HG02885 (cell line): Measurements from ENCODE around the gene MYO1D.
"Not testable (repeated sequence)": the region's sequence is repeated elsewhere in the genome, so short reads cannot be mapped to it uniquely, and the experiment has no call there.

Experiments used
- ATAC-seq: cut with Tn5 transposase; IDR thresholded peaks from one replicate; pipeline ENCODE4 v1.9.1; 2021; ENCODE audit warnings: mild to moderate bottlenecking; ENCODE audit not compliant: unreplicated experiment, poor library complexity

Gene MYO1D

GRCh38 chr17:32742681-32743538 lies 134.0 kb downstream of the MYO1D start:
- ATAC-seq: no peak

- no peak for ATAC-seq
Measured at GRCh38 chr17:32741381-32741780, 135.5 kb downstream of the MYO1D start.

DNA sequence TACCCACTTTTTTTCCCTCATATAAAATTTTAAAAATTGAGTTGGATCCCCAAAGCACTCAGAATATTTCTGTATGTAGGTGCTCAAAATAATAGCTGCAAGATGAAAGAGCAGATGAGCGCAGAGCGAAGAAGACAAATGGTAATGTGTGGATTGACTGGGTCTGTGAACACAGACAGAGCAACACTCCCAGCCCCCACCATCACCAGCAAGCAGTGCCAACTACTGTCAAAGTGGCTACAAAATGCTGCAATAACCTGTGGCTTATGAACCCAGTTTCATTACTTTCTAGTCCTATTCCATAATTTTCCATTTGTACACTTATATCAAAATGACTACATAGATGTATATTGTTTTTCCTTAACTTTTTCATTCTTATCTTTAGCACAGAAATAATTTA lies 137.2 kb downstream of the MYO1D start:
- ATAC-seq: no peak

DNA sequence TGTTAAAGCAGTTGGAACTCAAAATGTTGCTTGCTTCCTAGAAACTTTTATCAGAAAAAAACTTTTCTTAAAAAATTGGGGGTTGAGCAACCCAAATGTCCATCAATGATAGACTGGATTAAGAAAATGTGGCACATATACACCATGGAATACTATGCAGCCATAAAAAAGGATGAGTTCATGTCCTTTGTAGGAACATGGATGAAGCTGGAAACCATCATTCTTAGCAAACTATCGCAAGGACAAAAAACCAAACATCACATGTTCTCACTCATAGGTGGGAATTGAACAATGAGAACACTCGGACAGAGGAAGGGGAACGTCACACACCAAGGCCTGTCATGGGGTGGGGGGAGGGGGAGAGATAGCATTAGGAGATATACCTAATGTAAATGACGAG lies 137.8 kb downstream of the MYO1D start:
- not testable (repeated sequence) for ATAC-seq

- no peak for ATAC-seq
Measured at GRCh38 chr17:32733401-32733800, 143.5 kb downstream of the MYO1D start.

- no peak for ATAC-seq
Measured at GRCh38 chr17:32732900-32733299, 144.0 kb downstream of the MYO1D start.

DNA sequence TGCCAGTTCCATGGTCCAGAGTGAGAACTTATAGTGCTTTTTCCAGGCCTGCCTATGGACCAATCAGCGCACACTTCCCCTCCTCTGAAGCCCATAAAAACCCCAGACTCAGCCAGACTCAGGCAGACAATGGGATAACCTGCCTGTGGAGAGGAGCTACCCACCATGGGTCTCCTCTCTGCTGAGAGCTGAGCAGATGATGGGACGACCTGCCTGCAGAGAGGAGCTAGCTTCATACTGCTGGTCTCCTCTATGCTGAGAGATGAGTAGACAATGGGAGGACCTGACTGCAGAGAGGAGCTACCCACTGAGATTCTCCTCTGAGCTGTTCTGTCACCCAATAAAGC lies 144.7 kb downstream of the MYO1D start:
- no peak for ATAC-seq

DNA sequence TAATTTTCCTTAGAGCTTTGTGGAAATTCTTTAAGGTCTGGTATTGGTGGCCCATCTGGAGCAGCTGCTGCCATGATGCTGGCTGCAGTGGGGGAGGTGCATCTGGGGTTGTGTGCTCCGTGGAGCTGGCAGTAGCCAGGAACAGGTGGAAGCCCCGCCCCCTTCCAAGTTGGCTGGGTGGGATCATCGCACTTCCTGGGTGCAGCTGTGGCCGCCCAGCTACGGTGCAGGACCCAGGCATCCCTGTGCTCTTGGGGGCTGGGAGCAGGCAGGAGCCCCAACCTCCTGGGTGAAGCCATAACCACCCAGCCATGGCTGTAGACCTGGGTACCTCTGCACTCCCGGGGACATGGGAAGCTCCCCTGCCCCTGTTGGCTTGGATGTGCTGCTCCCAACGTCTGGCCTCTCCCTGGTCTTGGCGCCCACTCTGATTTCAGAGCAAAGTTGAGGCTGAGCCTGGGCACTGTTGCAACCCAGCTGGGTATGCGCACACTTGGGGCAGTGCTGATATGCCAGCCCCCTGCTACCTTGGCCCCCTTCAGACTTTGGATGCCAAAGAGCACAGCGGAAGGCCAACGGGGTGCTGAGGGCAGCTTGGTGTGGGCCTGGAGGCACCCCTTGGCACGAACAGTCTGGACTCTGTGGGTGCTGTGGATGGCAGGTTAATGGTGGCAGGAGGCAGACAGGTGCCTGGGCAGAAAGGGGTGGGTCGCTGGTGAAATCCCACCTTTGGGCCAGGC lies 145.2 kb downstream of the MYO1D start:
- no peak for ATAC-seq

DNA sequence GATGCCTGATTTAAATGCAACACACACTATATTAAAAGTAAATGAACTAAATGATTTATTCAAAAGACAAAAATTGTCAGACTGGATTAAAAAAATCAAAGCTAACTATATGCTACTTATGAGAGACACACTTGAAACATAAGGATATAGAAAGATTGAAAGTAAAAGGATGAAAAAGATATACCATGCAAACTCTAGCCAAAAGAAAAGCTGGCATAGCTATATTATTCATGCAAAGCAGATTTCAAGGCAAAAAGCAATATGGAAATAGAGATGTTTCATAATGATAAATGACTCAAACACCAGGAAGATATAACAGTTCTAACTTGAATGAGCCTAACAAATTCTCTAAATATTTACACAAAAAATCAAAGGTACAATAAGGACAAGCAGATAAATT lies 149.2 kb downstream of the MYO1D start:
- no peak for ATAC-seq

GRCh38 chr17:32725697-32726096 lies 151.2 kb downstream of the MYO1D start:
- ATAC-seq: no peak

GRCh38 chr17:32723310-32723955 lies 153.5 kb downstream of the MYO1D start:
- ATAC-seq: no peak

- no peak for ATAC-seq
Measured at GRCh38 chr17:32722733-32723132, 154.2 kb downstream of the MYO1D start.

DNA sequence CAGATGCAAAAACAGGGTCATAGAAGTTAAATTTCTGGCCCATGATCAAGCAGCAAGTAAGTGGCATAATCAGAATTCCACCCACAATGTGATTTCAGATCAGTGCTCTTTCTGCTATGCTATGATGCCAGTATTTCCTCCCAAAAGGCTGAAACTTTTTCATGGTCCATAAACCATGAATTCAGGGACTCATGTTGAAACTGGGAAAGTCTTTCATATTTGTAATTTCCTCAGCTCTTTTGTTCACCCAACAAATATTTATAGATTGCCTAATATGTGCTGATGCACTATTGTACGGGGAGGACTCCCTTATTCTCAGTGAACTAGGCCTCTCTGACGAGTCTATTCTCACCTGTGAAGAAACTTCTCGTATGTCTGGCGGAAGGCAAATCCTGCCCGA lies 156.3 kb downstream of the MYO1D start:
- ATAC-seq: no peak

DNA sequence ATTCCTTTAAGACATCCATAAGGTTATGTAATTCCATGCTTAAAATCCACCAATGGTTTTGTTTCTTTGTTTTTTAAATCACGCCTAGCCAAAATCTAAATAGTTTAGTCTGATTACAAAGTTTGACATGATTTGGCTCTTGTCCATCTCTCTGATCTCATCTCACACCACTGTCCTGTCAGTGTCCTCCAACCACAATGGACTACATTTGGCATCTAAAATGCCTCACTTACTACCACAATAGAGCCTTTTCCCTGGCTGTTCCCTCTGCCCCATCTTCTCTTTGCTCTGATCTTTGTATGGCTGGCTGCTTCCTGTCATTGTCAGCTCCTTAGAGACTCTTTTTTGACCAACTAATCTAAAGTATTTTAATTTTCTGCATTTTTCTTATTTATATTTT lies 157.2 kb downstream of the MYO1D start:
- ATAC-seq: no peak

DNA sequence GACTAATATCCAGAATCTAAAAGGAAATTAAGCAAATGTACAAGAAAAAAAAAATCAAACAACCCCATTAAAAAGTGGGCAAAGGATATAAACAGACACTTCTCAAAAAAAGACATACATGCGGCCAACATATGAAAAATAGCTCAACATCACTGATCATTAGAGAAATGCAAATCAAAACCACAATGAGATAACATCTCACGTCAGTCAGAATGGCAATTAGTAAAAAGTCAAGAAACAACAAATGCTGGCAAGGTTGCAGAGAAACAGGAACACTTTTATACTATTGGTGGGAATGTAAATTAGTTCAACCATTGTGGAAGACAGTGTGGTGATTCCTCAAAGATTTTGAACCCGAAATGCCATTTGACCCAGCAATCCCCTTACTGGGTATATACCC lies 162.0 kb downstream of the MYO1D start:
- ATAC-seq: not testable (repeated sequence)

- ATAC-seq: not testable (repeated sequence)
Measured at GRCh38 chr17:32714206-32714605, 162.7 kb downstream of the MYO1D start.

- no peak for ATAC-seq
Measured at GRCh38 chr17:32713081-32713480, 163.8 kb downstream of the MYO1D start.

DNA sequence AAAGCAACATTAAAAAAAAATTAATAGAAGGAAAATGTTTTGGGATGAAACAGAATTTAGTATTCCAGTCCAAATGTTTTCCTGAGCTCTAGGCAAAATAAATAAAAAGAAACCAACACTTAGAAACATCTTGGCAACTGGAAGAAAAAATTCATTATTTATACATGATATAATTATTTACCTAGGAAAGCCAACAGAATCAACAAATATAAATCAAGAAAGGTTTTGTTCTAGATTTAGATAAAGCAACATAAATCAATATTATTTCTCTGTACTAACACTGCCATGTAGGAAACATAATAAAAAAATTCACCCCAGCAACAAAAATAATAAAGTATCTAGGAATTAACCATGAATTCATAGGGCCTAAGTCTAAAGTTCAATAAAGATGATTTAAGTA lies 167.4 kb downstream of the MYO1D start:
- ATAC-seq: no peak

- no peak for ATAC-seq
Measured at GRCh38 chr17:32701871-32702270, 175.1 kb downstream of the MYO1D start.

DNA sequence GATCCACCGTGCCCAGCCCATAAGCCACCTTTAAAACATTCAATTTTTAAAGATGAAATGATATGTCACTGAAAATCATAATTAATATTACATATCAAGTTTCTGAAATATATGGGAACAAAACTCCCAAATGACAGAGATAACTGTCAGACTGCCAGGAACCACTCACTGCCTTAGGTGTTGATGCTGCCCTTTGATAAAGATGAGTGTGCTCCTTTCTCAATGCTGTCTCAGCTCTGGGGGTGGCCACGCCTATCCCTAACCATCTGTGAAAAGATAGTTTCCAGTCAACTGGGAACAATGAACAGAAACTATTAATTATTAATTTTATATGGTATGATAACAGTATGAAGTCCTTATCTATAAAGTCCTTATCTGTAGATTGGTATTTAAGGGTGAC lies 177.7 kb downstream of the MYO1D start:
- ATAC-seq: no peak
